Hair follicle dermal papilla cell (primary cell): ENCODE data around the gene NKX6-2. TPM values are rescaled to one million over a fixed set of nuclear protein-coding genes. Genes with fewer than 3 reads are reported as not detected.

Source experiments
- total RNA-seq: library from RNA; depleted of rRNA; stranded (reverse); fragments of >200 nt; gene quantifications from 2 replicates; pipeline ENCODE4 v1.2.3, GENCODE V29; 2012

Gene NKX6-2
- not detected in 2 replicates for total RNA-seq

DNA sequence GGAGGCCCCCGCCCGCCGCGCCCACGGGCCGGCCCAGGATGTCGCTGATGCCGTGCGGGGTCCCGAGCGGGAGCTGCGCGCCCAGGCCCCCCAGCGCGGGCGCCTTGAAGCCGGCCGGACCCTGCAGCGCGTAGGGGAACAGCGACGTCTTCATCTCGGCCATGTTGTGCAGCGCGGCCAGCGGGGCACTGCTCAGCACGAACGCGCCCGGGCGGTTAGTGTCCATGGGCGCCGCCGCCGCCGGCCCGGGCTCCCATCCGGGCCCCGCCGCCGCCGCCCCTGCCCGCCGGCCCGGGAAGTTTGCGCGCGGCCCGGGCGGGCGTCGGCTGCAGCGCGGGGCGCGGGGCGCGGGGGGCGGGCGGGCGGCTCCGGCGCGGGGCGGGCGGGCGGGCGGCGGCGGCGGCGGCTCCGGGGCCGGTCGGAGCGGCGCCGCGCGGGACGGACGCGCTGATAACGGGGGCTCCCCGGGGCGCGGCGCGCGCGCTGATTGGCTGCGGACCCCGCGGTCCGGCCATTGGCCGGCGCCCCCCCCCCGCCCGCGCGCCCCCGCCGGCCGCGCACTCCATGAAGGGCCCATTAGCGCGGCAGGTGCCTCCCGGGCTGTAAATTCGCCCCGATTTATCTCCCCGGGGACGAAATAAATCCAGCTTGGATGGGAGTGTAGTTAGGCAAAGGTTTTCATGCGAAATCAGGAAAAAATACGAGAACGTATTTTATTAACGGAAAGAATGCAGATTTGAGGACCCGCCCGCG, at the start of gene NKX6-2:
NKX6-2 (minus strand) TSS at position 425 of the 753 bp plus-strand sequence; CDS start at position 226, 199 bp downstream.

Other genes starting within 250 kb of the NKX6-2 start
- 25.5 and 25.8 TPM in 2 replicates for gene INPP5A, start 248.4 kb downstream of the NKX6-2 start, total RNA-seq
- gene CFAP46, start 156.4 kb upstream of the NKX6-2 start, total RNA-seq = 0.49 and 0.81 TPM in 2 replicates